ENCODE measurements around the gene WFS1.

DNA sequence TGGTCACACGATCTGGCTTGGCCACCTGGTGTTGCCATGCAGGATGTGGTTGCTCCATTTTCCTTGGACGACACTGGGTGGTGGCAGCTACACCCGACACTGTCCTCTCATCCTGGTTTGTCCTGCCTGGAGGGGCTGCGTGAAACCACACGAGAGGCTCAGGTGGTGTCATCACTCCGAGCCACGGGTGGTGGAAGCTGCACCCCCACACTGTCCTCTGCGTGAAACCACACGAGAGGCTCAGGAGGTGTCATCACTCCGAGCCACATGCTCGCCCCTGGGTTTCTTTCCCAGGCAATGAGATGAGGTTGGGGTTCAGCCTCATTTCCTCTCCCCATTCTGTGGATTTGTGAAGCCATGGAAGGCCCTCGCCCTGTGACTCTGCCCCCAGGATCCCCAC lies 34.3 kb downstream of the WFS1 start:
- TF ChIP-seq POLR2A (IDR thresholded peaks at IDR 0.05) = no peak
- TF ChIP-seq, protein P1, sequence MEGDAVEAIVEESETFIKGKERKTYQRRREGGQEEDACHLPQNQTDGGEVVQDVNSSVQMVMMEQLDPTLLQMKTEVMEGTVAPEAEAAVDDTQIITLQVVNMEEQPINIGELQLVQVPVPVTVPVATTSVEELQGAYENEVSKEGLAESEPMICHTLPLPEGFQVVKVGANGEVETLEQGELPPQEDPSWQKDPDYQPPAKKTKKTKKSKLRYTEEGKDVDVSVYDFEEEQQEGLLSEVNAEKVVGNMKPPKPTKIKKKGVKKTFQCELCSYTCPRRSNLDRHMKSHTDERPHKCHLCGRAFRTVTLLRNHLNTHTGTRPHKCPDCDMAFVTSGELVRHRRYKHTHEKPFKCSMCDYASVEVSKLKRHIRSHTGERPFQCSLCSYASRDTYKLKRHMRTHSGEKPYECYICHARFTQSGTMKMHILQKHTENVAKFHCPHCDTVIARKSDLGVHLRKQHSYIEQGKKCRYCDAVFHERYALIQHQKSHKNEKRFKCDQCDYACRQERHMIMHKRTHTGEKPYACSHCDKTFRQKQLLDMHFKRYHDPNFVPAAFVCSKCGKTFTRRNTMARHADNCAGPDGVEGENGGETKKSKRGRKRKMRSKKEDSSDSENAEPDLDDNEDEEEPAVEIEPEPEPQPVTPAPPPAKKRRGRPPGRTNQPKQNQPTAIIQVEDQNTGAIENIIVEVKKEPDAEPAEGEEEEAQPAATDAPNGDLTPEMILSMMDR (IDR thresholded peaks at IDR 0.05) = no peak
- TF ChIP-seq POLR2AphosphoS5 (IDR thresholded peaks at IDR 0.05) = no peak
- TF ChIP-seq EP300 (IDR thresholded peaks at IDR 0.05) = no peak
